ENCODE results near the gene TRIM24. TPM values are rescaled to one million over a fixed set of nuclear protein-coding genes. Genes with fewer than 3 reads are reported as not detected.

Gene TRIM24
- polyA plus RNA-seq, 3 donors = 3.5 to 8.9 (median 6.0) TPM

- H3K27me3 Mint-ChIP-seq (ENCODE audit: low read depth in 3 of 3) = peaks cover 0 to 2% (median 2%) of the 10 kb centered on the region in 3 donors
- no peak overlapping the region for H3K4me3 Mint-ChIP-seq
These were observed 95.6 kb downstream of the TRIM24 start for GRCh38 chr7:138555684-138556083.

GRCh38 chr7:138556771-138557484, 96.9 kb downstream of the TRIM24 start:
- Histone ChIP-seq H3K4me2 (replicated peaks; ENCODE audit: extremely low read depth, low read length, poor library complexity, severe bottlenecking) (no peak overlapping the region), H4K20me1 (ENCODE audit: insufficient read depth, low read length) (no peaks in the 10 kb centered on the region), H3K27ac (ENCODE audit: low read depth in 1 of 2, low read length in 2 of 2) (no peak overlapping the region), H3K27me3 (ENCODE audit: control insufficient read depth in 2 of 2, insufficient read depth in 2 of 2, low read length in 2 of 2) (no peaks in the 10 kb centered on the region), H3K36me3 (replicated peaks in 1 of 2; ENCODE audit: control insufficient read depth in 1 of 2, insufficient read depth in 2 of 2, low read length in 2 of 2) (peaks cover 95 to 100% of the 10 kb centered on the region in 2 donors), H3K4me1 (ENCODE audit: control insufficient read depth in 1 of 2, insufficient read depth in 2 of 2, low read length in 2 of 2) (no peaks in the 10 kb centered on the region), H2AFZ (ENCODE audit: insufficient read depth, low read depth, low read length, poor library complexity, severe bottlenecking) (no peak overlapping the region), H3K4me3 (replicated peaks in 1 of 3; ENCODE audit: low read depth in 2 of 3, low read length in 3 of 3) (peak overlapping the region in 1 of 3 experiments; percentile 39), H3K9ac (ENCODE audit: insufficient read depth, low read length, poor library complexity, severe bottlenecking) (no peak overlapping the region), H3K9me3 (replicated peaks in 1 of 2; ENCODE audit: control insufficient read depth in 1 of 2, insufficient read depth in 1 of 2, low read length in 2 of 2) (peaks cover 70 to 98% of the 10 kb centered on the region in 2 donors), H3K79me2 (ENCODE audit: insufficient read depth, low read length) (peaks cover 3% of the 10 kb centered on the region)
- no peak for DNase-seq
- Mint-ChIP-seq H3K4me3 (no peak overlapping the region), H3K27ac (no peak overlapping the region), H3K9me3 (peaks cover 47 to 88% (median 76%) of the 10 kb centered on the region in 7 donors), H3K36me3 (peaks cover 86 to 94% of the 10 kb centered on the region in 2 donors), H3K4me1 (no peaks in the 10 kb centered on the region), H3K27me3 (ENCODE audit: low read depth in 3 of 3) (peaks cover 0 to 2% (median 2%) of the 10 kb centered on the region in 3 donors)
- no peak for TF ChIP-seq CTCF (IDR thresholded peaks at IDR 0.05)
- intact Hi-C loops (cut with micrococcal nuclease) = no loop called here
- 100% methylated on average over 1 of the region's 3 CpGs for WGBS (ENCODE audit: insufficient coverage)

More at GRCh38 chr7:138555684-138556083, 95.6 kb downstream of the TRIM24 start:
- no peaks in the 10 kb centered on the region for H3K4me1 Mint-ChIP-seq
- no peak overlapping the region for H3K4me2 ChIP-seq (replicated peaks; ENCODE audit: extremely low read depth, low read length, poor library complexity, severe bottlenecking)
- no peak overlapping the region for H3K9ac ChIP-seq (ENCODE audit: insufficient read depth, low read length, poor library complexity, severe bottlenecking)
- H3K36me3 Mint-ChIP-seq = peaks cover 84 to 96% of the 10 kb centered on the region in 2 donors
- H3K79me2 ChIP-seq (ENCODE audit: insufficient read depth, low read length) = peaks cover 3% of the 10 kb centered on the region
- no peak overlapping the region for H3K27ac Mint-ChIP-seq
- peaks cover 38 to 78% (median 69%) of the 10 kb centered on the region in 7 donors for H3K9me3 Mint-ChIP-seq
- H3K27ac ChIP-seq (ENCODE audit: low read depth in 1 of 2, low read length in 2 of 2) = no peak overlapping the region
- no peak for DNase-seq
- peaks cover 94 to 100% of the 10 kb centered on the region in 2 donors for H3K36me3 ChIP-seq (replicated peaks in 1 of 2; ENCODE audit: control insufficient read depth in 1 of 2, insufficient read depth in 2 of 2, low read length in 2 of 2)
- no peak overlapping the region for H2AFZ ChIP-seq (ENCODE audit: insufficient read depth, low read depth, low read length, poor library complexity, severe bottlenecking)
- H4K20me1 ChIP-seq (ENCODE audit: insufficient read depth, low read length) = no peaks in the 10 kb centered on the region
- no peaks in the 10 kb centered on the region for H3K27me3 ChIP-seq (ENCODE audit: control insufficient read depth in 2 of 2, insufficient read depth in 2 of 2, low read length in 2 of 2)
- H3K9me3 ChIP-seq (replicated peaks in 1 of 2; ENCODE audit: control insufficient read depth in 1 of 2, insufficient read depth in 1 of 2, low read length in 2 of 2) = peaks cover 64 to 88% of the 10 kb centered on the region in 2 donors
- no peaks in the 10 kb centered on the region for H3K4me1 ChIP-seq (ENCODE audit: control insufficient read depth in 1 of 2, insufficient read depth in 2 of 2, low read length in 2 of 2)
- WGBS (ENCODE audit: insufficient coverage) = no CpG with 5 or more reads among the region's 4 CpGs
- no peak for TF ChIP-seq CTCF (IDR thresholded peaks at IDR 0.05)
- peak overlapping the region in 1 of 3 experiments; percentile 4 for H3K4me3 ChIP-seq (replicated peaks in 1 of 3; ENCODE audit: low read depth in 2 of 3, low read length in 3 of 3)
- intact Hi-C loops (cut with micrococcal nuclease) = no loop called here

All from CD14-positive monocyte (primary cell).